ENCODE data around the gene TADA2A. TPM values are rescaled to one million over a fixed set of nuclear protein-coding genes. Genes with fewer than 3 reads are reported as not detected.
"Not testable (repeated sequence)": the region's sequence is repeated elsewhere in the genome, so short reads cannot be mapped to it uniquely, and the experiment has no call there.

Gene TADA2A
- total RNA-seq, 1 experiment from 2014 or later, result 25.2 TPM

- peak; percentile 22 to 92 for DNase-seq
- Histone ChIP-seq H3K9me2 (ENCODE audit: insufficient read depth) (no peaks in the 10 kb centered on the region), H3K36me3 (ENCODE audit: low read depth) (peaks cover 7% of the 10 kb centered on the region), H3K4me1 (replicated peaks; ENCODE audit: insufficient read depth) (peaks cover 51% of the 10 kb centered on the region), H3K9me3 (ENCODE audit: insufficient read depth, low read depth) (no peaks in the 10 kb centered on the region), H3K4me3 (no peak overlapping the region), H3K27ac (peak overlapping the region; percentile 81), H3K79me2 (ENCODE audit: low read depth) (peaks cover 6% of the 10 kb centered on the region; the same call in 1 of the 2 replicates), H3K4me2 (peak overlapping the region; percentile 40), H4K20me1 (ENCODE audit: insufficient read depth) (no peaks in the 10 kb centered on the region), H2AFZ (no peak overlapping the region), H3F3A (ENCODE audit: insufficient read depth, low read depth) (peaks cover 48% of the 10 kb centered on the region), H3K27me3 (ENCODE audit: insufficient read depth, low read depth) (no peaks in the 10 kb centered on the region)
- ChIA-PET POLR2A (ENCODE audit: unreplicated experiment) (interaction anchor here (0.6 to 0.7 kb wide), 2 partner anchors 28 to 792 kb away, joined by 3 to 7 read pairs; no protein-coding TSS in a partner anchor), CTCF (interaction anchor here (0.6 to 0.7 kb wide), 2 partner anchors 211 to 340 kb away, joined by 3 to 4 read pairs; no protein-coding TSS in a partner anchor)
- intact Hi-C loops (cut with micrococcal nuclease; ENCODE audit: unreplicated experiment), result no loop called here
- BruUV-seq (replicated peaks), result no TSS peak
- TF ChIP-seq CTCF (conservative IDR thresholded peaks at IDR 0.05) (no peak), EZH2 (IDR thresholded peaks at IDR 0.05; ENCODE audit: low read depth) (no peak)
Observed at GRCh38 chr17:37446027-37446426, 39.3 kb downstream of the TADA2A start.

- CTCF ChIA-PET, result no interaction called here
- intact Hi-C loops (cut with micrococcal nuclease; ENCODE audit: unreplicated experiment), result no loop called here
- BruUV-seq (replicated peaks), result no TSS peak
- no peaks in the 10 kb centered on the region for H3K27me3 ChIP-seq (ENCODE audit: insufficient read depth, low read depth)
- peaks cover 54% of the 10 kb centered on the region for H3K4me1 ChIP-seq (replicated peaks; ENCODE audit: insufficient read depth)
- TF ChIP-seq CTCF (conservative IDR thresholded peaks at IDR 0.05) (no peak), EZH2 (IDR thresholded peaks at IDR 0.05; ENCODE audit: low read depth) (no peak)
- H3K4me3 ChIP-seq, result no peak overlapping the region
- POLR2A ChIA-PET (ENCODE audit: unreplicated experiment), result no interaction called here
- H3K4me2 ChIP-seq, result peak overlapping the region; percentile 55
- peak; percentile 16 to 76 for DNase-seq
- H3F3A ChIP-seq (ENCODE audit: insufficient read depth, low read depth), result peaks cover 48% of the 10 kb centered on the region
- H3K36me3 ChIP-seq (ENCODE audit: low read depth), result peaks cover 4% of the 10 kb centered on the region
- H3K9me3 ChIP-seq (ENCODE audit: insufficient read depth, low read depth), result no peaks in the 10 kb centered on the region
- no peaks in the 10 kb centered on the region for H4K20me1 ChIP-seq (ENCODE audit: insufficient read depth)
- peak overlapping the region; percentile 81 for H3K27ac ChIP-seq
- H2AFZ ChIP-seq, result no peak overlapping the region
- peaks cover 6% of the 10 kb centered on the region; the same call in 1 of the 2 replicates for H3K79me2 ChIP-seq (ENCODE audit: low read depth)
- H3K9me2 ChIP-seq (ENCODE audit: insufficient read depth), result no peaks in the 10 kb centered on the region
Observed at GRCh38 chr17:37447641-37448040, 41.0 kb downstream of the TADA2A start.

GRCh38 chr17:37450112-37450511 is 43.4 kb downstream of the TADA2A start:
- H2AFZ ChIP-seq, result no peak overlapping the region
- no peaks in the 10 kb centered on the region for H4K20me1 ChIP-seq (ENCODE audit: insufficient read depth)
- H3K4me1 ChIP-seq (replicated peaks; ENCODE audit: insufficient read depth), result peaks cover 52% of the 10 kb centered on the region
- H3F3A ChIP-seq (ENCODE audit: insufficient read depth, low read depth), result peaks cover 42% of the 10 kb centered on the region
- BruUV-seq (replicated peaks), result no TSS peak
- peaks cover 6% of the 10 kb centered on the region; the same call in 1 of the 2 replicates for H3K79me2 ChIP-seq (ENCODE audit: low read depth)
- peak; percentile 48 to 70 for DNase-seq
- no peak overlapping the region for H3K4me3 ChIP-seq
- TF ChIP-seq EZH2 (IDR thresholded peaks at IDR 0.05; ENCODE audit: low read depth), result no peak
- TF ChIP-seq CTCF (conservative IDR thresholded peaks at IDR 0.05), result no peak
- POLR2A ChIA-PET (ENCODE audit: unreplicated experiment), result interaction anchor here (0.6 to 0.7 kb wide), 4 partner anchors 8 to 433 kb away, joined by 3 to 4 read pairs (median 3); no protein-coding TSS in a partner anchor
- no peaks in the 10 kb centered on the region for H3K9me3 ChIP-seq (ENCODE audit: insufficient read depth, low read depth)
- peak overlapping the region; percentile 25 for H3K27ac ChIP-seq
- intact Hi-C loops (cut with micrococcal nuclease; ENCODE audit: unreplicated experiment), result loop anchor here (1.0 kb wide), 2 partner anchors 26 to 38 kb away; no protein-coding TSS in a partner anchor
- H3K27me3 ChIP-seq (ENCODE audit: insufficient read depth, low read depth), result no peaks in the 10 kb centered on the region
- H3K4me2 ChIP-seq, result no peak overlapping the region
- CTCF ChIA-PET, result interaction anchor here (0.6 kb wide), 1 partner anchor 174 kb away, joined by 3 read pairs; no protein-coding TSS in a partner anchor
- H3K9me2 ChIP-seq (ENCODE audit: insufficient read depth), result no peaks in the 10 kb centered on the region
- peaks cover 4% of the 10 kb centered on the region for H3K36me3 ChIP-seq (ENCODE audit: low read depth)

GRCh38 chr17:37457801-37458200 is 51.1 kb downstream of the TADA2A start:
- intact Hi-C loops (cut with micrococcal nuclease; ENCODE audit: unreplicated experiment); H2AFZ ChIP-seq; H4K20me1 ChIP-seq (ENCODE audit: insufficient read depth); H3K27me3 ChIP-seq (ENCODE audit: insufficient read depth, low read depth); H3K4me3 ChIP-seq; H3K9me2 ChIP-seq (ENCODE audit: insufficient read depth); DNase-seq; BruUV-seq (replicated peaks); H3K4me2 ChIP-seq; H3K9me3 ChIP-seq (ENCODE audit: insufficient read depth, low read depth); H3F3A ChIP-seq (ENCODE audit: insufficient read depth, low read depth); H3K4me1 ChIP-seq (replicated peaks; ENCODE audit: insufficient read depth); H3K36me3 ChIP-seq (ENCODE audit: low read depth); H3K27ac ChIP-seq; POLR2A ChIA-PET (ENCODE audit: unreplicated experiment); H3K79me2 ChIP-seq (ENCODE audit: low read depth): not testable (repeated sequence)
- CTCF ChIA-PET, result interaction anchor here (0.7 kb wide), 1 partner anchor 21 kb away, joined by 7 read pairs; no protein-coding TSS in a partner anchor

Data from PC-9 (cell line).